Right atrium auricular region (tissue), 2 donors: Measurements from ENCODE around the gene NTSR1. TPM values are rescaled to one million over a fixed set of nuclear protein-coding genes. Genes with fewer than 3 reads are reported as not detected.

Source experiments
- DNase-seq: peaks from one replicate; pipeline ENCODE4 v3.0.0-alpha.2; 2019; ENCODE audit warnings: low spot score
- H3K27ac ChIP-seq, 2 donors: fragments of 200-600 bp; sonication (generic); 1 replicate in 1 of 2; 2 replicates in 1 of 2; pipeline ENCODE4 v1.5.1; 2016 to 2019
- H3K27me3 ChIP-seq, 2 donors: fragments of 200-600 bp; sonication (generic); one replicate each; pipeline versions ENCODE4 v1.5.1 to v1.6.0; 2017 to 2019
- H3K36me3 ChIP-seq: fragments of 200-600 bp; sonication (generic); one replicate; pipeline ENCODE4 v1.5.1; 2016
- H3K4me1 ChIP-seq, 2 donors: fragments of 200-600 bp; sonication (generic); one replicate each; pipeline versions ENCODE4 v1.5.1 to v1.6.0; 2017 to 2019
- H3K4me3 ChIP-seq, 2 donors: fragments of 200-600 bp; sonication (generic); 1 replicate in 1 of 2; 2 replicates in 1 of 2; pipeline ENCODE4 v1.5.1; 2017 to 2019; ENCODE audit warnings: mild to moderate bottlenecking in 1 of 2, moderate library complexity in 1 of 2
- H3K9me3 ChIP-seq, 2 donors: fragments of 200-600 bp; sonication (generic); one replicate each; pipeline ENCODE4 v1.5.1; 2019
- CTCF ChIP-seq, 2 donors: fragments of 200-600 bp; sonication (generic); IDR thresholded peaks; one replicate each; pipeline ENCODE4 v1.5.1; 2019; ENCODE audit warnings: antibody characterized with exemption in 2 of 2
- total RNA-seq, 2 donors: library from RNA; depleted of rRNA; stranded (reverse); fragments of >200 nt; gene quantifications; one replicate each; pipeline ENCODE4 v1.1.0, GENCODE V29; 2016

Gene NTSR1
- total RNA-seq, 2 donors from 2014 or later, result 0.43 TPM; not detected in 1

GRCh38 chr20:62788607-62789006, 80.0 kb downstream of the NTSR1 start:
- Histone ChIP-seq H3K27ac (no peak overlapping the region), H3K4me1 (peaks cover 0 to 8% of the 10 kb centered on the region in 2 donors), H3K4me3 (no peak overlapping the region), H3K36me3 (no peaks in the 10 kb centered on the region), H3K9me3 (no peaks in the 10 kb centered on the region), H3K27me3 (no peaks in the 10 kb centered on the region)
- TF ChIP-seq CTCF (IDR thresholded peaks at IDR 0.05), result no peak
- DNase-seq, result no peak

DNA sequence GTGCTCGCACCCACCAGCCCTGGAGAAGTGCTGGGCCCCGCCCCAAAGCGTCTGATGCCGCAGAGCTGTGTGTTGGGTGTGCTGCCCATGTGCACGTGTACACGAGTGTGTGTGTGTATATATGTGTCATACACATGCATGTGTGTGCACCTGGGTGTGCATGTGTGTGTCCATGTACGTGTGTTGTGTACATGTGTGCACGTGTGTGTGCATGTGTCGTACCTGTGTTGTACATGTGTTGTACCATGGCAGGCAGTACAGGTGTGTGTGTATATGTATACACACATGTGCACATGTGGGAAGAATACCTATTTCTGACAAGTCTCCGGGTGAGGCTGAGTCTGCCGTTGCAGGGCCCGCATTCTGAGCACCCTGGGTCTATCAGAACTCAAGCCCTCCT, 81.4 kb downstream of the NTSR1 start:
- H3K9me3 ChIP-seq, result no peaks in the 10 kb centered on the region
- TF ChIP-seq CTCF (IDR thresholded peaks at IDR 0.05), result no peak
- no peaks in the 10 kb centered on the region for H3K27me3 ChIP-seq
- H3K4me3 ChIP-seq, result no peak overlapping the region
- peaks cover 0 to 19% of the 10 kb centered on the region in 2 donors for H3K4me1 ChIP-seq
- DNase-seq, result no peak
- H3K27ac ChIP-seq, result no peak overlapping the region
- no peaks in the 10 kb centered on the region for H3K36me3 ChIP-seq

DNA sequence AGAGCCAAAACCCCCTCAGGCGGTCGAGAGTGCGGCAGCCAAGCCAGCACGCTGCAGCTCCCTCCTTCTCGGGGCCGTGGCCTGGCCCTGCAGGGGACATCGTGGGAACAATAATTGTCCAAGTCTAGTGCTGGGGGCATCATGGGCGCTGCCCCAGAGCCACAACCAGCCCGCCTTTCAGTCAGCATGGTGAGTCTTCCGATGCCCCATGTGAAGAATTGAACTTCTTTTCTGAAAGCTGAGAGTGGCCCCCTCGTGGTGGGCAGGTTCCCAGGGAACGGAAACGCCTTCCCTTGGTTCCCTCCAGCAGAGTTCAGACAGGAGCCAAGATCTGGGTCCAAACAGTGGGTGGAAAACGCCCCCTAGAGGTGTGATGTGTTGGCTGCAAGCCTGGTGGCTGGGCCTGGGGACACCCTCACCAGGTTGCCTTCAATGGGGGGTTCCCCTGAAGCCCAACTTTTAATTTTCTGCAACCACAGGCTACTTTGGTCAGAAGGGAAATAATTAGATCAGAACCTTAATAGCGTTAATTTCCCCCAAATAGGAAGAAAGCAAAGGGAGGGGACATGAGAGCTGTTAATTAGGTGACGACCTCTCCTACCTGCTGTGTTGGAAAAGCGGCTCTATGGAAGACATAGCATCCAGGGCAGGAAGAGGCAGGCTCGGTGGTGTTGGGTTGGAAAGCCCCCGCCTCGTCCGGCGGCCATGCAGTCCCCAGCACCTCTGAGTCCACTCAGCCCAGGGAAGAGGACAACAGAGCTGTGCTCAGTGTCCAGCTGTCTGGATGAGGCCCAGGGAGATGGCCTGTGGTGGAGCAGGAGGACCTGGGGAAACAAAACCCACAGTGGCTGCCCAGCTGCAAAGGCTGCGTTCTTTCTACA, 82.9 kb downstream of the NTSR1 start:
- Histone ChIP-seq H3K4me3 (no peak overlapping the region), H3K36me3 (no peaks in the 10 kb centered on the region), H3K27ac (no peak overlapping the region), H3K9me3 (no peaks in the 10 kb centered on the region), H3K4me1 (peaks cover 0 to 21% of the 10 kb centered on the region in 2 donors), H3K27me3 (no peaks in the 10 kb centered on the region)
- TF ChIP-seq CTCF (IDR thresholded peaks at IDR 0.05), result peak; percentile 85 to 92
- DNase-seq, result peak; percentile 88

- no peaks in the 10 kb centered on the region for H3K27me3 ChIP-seq
- no peak for TF ChIP-seq CTCF (IDR thresholded peaks at IDR 0.05)
- no peak overlapping the region for H3K27ac ChIP-seq
- no peaks in the 10 kb centered on the region for H3K36me3 ChIP-seq
- no peak for DNase-seq
- H3K4me3 ChIP-seq, result no peak overlapping the region
- H3K4me1 ChIP-seq, result peaks cover 0 to 26% of the 10 kb centered on the region in 2 donors
- no peaks in the 10 kb centered on the region for H3K9me3 ChIP-seq
Measured at GRCh38 chr20:62792182-62792939, 83.7 kb downstream of the NTSR1 start.

DNA sequence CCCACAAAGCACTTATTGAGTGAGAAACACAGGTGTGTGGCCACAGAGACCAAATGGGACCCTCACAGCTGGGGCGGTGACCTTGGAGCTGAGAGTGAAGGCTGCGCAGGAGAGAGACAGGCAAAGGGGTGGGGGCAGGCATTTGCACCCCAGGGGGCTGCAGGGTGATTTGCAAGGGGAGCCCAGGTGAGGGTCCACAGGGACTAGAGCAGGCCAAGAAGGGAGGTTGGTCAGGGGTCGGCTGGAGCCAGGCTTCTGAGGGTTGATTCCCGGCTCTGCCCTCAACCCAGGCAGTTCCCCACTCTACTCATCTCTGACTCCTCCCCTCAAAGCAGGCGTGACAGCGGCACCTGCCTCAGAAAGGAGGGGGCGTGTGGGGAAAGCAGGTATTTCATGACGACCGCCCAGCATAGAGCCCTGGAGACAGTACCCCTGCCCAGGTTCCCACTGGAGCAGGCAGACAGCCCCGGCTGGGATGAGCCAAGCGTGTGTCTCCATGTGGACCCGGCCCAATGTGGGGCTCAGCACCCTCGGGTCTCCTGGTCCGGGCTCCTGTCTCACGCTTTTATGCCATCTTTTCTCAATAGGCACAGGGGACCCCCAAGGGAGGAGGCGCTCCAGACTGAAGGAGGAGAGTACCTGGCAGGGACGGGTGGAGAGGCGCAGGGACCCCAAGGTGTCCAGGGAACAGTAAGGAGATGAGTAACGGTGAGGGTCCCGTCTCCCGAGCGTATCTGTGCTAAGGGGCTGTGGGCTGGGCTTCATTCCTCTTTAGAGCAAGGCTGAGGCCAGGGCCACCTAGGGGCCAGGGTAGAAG, 84.5 kb downstream of the NTSR1 start:
- no peak for TF ChIP-seq CTCF (IDR thresholded peaks at IDR 0.05)
- DNase-seq, result no peak
- Histone ChIP-seq H3K27ac (peak overlapping the region; percentile 84 to 93), H3K36me3 (peaks cover under 1% of the 10 kb centered on the region), H3K9me3 (no peaks in the 10 kb centered on the region), H3K27me3 (no peaks in the 10 kb centered on the region), H3K4me1 (peaks cover 0 to 34% of the 10 kb centered on the region in 2 donors), H3K4me3 (peak overlapping the region in 1 of 2 donors; percentile 72)
